A549 (cell line): ENCODE results near the gene AKR1A1.

Experiments
- CHD4 ChIP-seq: fragments of 200-600 bp; sonication (generic); IDR thresholded peaks from 2 replicates; pipeline ENCODE4 v1.6.1; 2016; ENCODE audit warnings: antibody characterized with exemption, mild to moderate bottlenecking, borderline replicate concordance
- ELK1 ChIP-seq: fragments of 150-350 bp; IDR thresholded peaks from 2 replicates; pipeline ENCODE4 v1.6.1; 2014; ENCODE audit warnings: low read depth, mild to moderate bottlenecking, low read length
- EP300 ChIP-seq, 2 experiments: fragments of >200 bp; sonication (Bioruptor Twin); formaldehyde crosslinking; IDR thresholded peaks; 2 replicates in 1 of 2; 3 replicates in 1 of 2; pipeline ENCODE4 v1.6.1; 2016 to 2017
- ESRRA ChIP-seq: fragments of 150-350 bp; IDR thresholded peaks from 2 replicates; pipeline ENCODE4 v1.6.1; 2014; ENCODE audit warnings: mild to moderate bottlenecking, low read length, borderline replicate concordance
- HDAC2 ChIP-seq: fragments of 200-600 bp; sonication (generic); IDR thresholded peaks from 2 replicates; pipeline ENCODE4 v1.6.1; 2016
- MAX ChIP-seq: IDR thresholded peaks from 2 replicates; pipeline ENCODE4 v1.6.1; 2012
- MAZ ChIP-seq: fragments of 150-350 bp; IDR thresholded peaks from 2 replicates; pipeline ENCODE4 v1.6.1; 2014; ENCODE audit warnings: antibody characterized with exemption, low read depth, low read length, borderline replicate concordance
- PBX3 ChIP-seq: IDR thresholded peaks from 2 replicates; pipeline ENCODE4 v1.6.1; 2012
- POLR2A ChIP-seq: IDR thresholded peaks from 2 replicates; pipeline ENCODE4 v1.6.1; 2012; ENCODE audit warnings: mild to moderate bottlenecking, low read length
- USF2 ChIP-seq: fragments of 450-650 bp; IDR thresholded peaks from 2 replicates; pipeline ENCODE4 v1.6.1; 2014; ENCODE audit warnings: antibody characterized with exemption
- ZC3H11A ChIP-seq: fragments of 450-650 bp; IDR thresholded peaks from 2 replicates; pipeline ENCODE4 v1.6.1; 2014; ENCODE audit warnings: antibody characterized with exemption, mild to moderate bottlenecking
- TF ChIP-seq, protein P1 (sequence below): fragments of >200 bp; sonication (Bioruptor Twin); formaldehyde crosslinking; IDR thresholded peaks from 3 replicates; pipeline ENCODE4 v1.5.1; 2016
- TF ChIP-seq, protein P2 (sequence below): fragments of 200-600 bp; sonication (generic); IDR thresholded peaks from 2 replicates; pipeline ENCODE4 v1.6.1; 2016; ENCODE audit warnings: antibody characterized with exemption, mild to moderate bottlenecking, moderate library complexity

DNA sequence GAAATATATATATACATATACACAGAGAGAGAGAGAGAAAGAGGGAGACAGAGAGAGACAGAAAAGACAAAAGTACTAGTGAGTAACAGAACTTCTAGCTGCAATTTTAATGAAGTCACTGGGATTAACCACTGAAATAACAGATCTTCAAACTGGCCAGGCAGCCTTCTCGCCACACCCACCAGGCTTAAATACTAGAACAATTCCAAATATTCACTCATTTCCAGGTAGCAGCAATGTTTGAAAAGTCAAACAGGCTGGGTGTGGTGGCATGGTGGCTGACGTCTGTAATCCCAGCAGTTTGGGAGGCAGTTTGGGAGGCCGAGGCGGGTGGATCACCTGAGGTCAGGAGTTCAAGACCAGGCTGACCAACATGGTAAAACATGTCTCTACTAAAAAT, 34.2 kb upstream of the AKR1A1 start:
- TF ChIP-seq HDAC2 (no peak), ESRRA (no peak), CHD4 (no peak), MAZ (no peak), EP300 (IDR thresholded peaks at IDR 0.05) (no peak), USF2 (no peak), POLR2A (no peak), MAX (no peak), ELK1 (no peak), ZC3H11A (no peak), PBX3 (no peak)
- TF ChIP-seq, protein P1, sequence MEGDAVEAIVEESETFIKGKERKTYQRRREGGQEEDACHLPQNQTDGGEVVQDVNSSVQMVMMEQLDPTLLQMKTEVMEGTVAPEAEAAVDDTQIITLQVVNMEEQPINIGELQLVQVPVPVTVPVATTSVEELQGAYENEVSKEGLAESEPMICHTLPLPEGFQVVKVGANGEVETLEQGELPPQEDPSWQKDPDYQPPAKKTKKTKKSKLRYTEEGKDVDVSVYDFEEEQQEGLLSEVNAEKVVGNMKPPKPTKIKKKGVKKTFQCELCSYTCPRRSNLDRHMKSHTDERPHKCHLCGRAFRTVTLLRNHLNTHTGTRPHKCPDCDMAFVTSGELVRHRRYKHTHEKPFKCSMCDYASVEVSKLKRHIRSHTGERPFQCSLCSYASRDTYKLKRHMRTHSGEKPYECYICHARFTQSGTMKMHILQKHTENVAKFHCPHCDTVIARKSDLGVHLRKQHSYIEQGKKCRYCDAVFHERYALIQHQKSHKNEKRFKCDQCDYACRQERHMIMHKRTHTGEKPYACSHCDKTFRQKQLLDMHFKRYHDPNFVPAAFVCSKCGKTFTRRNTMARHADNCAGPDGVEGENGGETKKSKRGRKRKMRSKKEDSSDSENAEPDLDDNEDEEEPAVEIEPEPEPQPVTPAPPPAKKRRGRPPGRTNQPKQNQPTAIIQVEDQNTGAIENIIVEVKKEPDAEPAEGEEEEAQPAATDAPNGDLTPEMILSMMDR: no peak
- TF ChIP-seq, protein P2, sequence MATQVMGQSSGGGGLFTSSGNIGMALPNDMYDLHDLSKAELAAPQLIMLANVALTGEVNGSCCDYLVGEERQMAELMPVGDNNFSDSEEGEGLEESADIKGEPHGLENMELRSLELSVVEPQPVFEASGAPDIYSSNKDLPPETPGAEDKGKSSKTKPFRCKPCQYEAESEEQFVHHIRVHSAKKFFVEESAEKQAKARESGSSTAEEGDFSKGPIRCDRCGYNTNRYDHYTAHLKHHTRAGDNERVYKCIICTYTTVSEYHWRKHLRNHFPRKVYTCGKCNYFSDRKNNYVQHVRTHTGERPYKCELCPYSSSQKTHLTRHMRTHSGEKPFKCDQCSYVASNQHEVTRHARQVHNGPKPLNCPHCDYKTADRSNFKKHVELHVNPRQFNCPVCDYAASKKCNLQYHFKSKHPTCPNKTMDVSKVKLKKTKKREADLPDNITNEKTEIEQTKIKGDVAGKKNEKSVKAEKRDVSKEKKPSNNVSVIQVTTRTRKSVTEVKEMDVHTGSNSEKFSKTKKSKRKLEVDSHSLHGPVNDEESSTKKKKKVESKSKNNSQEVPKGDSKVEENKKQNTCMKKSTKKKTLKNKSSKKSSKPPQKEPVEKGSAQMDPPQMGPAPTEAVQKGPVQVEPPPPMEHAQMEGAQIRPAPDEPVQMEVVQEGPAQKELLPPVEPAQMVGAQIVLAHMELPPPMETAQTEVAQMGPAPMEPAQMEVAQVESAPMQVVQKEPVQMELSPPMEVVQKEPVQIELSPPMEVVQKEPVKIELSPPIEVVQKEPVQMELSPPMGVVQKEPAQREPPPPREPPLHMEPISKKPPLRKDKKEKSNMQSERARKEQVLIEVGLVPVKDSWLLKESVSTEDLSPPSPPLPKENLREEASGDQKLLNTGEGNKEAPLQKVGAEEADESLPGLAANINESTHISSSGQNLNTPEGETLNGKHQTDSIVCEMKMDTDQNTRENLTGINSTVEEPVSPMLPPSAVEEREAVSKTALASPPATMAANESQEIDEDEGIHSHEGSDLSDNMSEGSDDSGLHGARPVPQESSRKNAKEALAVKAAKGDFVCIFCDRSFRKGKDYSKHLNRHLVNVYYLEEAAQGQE: no peak
